Measurements from ENCODE around the gene ECI1.

ECI1 gene

GRCh38 chr16:2223942-2224486, 27.4 kb downstream of the ECI1 start:
- DNase-seq, result peak; percentile 46
- Mint-ChIP-seq H3K36me3 (ENCODE audit: low read depth) (peaks cover 5% of the 10 kb centered on the region), H3K27me3 (ENCODE audit: low read depth, poor library complexity) (peaks cover 2% of the 10 kb centered on the region), H3K9me3 (no peaks in the 10 kb centered on the region), H3K27ac (no peak overlapping the region), H3K4me1 (peaks cover 24% of the 10 kb centered on the region), H3K4me3 (peak overlapping the region; percentile 85)
- TF ChIP-seq CTCF (IDR thresholded peaks at IDR 0.05), result no peak

- TF ChIP-seq CTCF (IDR thresholded peaks at IDR 0.05), result no peak
- Mint-ChIP-seq H3K36me3 (ENCODE audit: low read depth) (peaks cover 5% of the 10 kb centered on the region), H3K4me3 (peak within 1 kb of the TSS; percentile 85), H3K27ac (no peak within 1 kb of the TSS), H3K4me1 (peaks cover 24% of the 10 kb centered on the region), H3K27me3 (ENCODE audit: low read depth, poor library complexity) (peaks cover 2% of the 10 kb centered on the region), H3K9me3 (no peaks in the 10 kb centered on the region)
- DNase-seq, result peak; percentile 100
These were observed 28.0 kb downstream of the ECI1 start, which contains the start of gene E4F1 for GRCh38 chr16:2223221-2223941. Gene E4F1 (plus strand): TSS chr16:2223591. CDS start chr16:2223614, 23 bp downstream.

DNA sequence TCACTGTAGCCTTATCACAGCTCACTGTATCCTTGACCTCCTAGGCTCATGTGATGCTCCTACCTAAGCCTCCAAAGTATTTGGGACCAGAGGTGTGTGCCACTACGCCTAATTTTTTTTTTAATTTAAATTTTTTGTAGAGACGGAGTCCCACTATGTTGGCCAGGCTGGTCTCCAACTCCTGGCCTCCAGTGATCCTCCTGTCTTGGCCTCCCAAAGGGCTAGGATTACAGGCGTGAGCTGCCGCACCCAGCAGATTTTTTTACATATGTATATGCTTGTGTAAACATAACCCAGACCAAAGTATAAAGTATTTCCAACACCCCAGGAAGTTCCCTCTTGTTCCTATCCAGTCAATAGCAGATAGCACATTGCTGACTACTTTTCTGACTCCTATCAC, 35.1 kb downstream of the ECI1 start:
- DNase-seq, result no peak
- Mint-ChIP-seq H3K36me3 (ENCODE audit: low read depth) (no peaks in the 10 kb centered on the region), H3K9me3 (no peaks in the 10 kb centered on the region), H3K27ac (no peak overlapping the region), H3K27me3 (ENCODE audit: low read depth, poor library complexity) (no peaks in the 10 kb centered on the region), H3K4me1 (peaks cover 27% of the 10 kb centered on the region), H3K4me3 (peak overlapping the region; percentile 88)
- no peak for TF ChIP-seq CTCF (IDR thresholded peaks at IDR 0.05)

- Mint-ChIP-seq H3K4me3 (peak within 1 kb of the TSS; percentile 88), H3K27ac (peak within 1 kb of the TSS; percentile 99), H3K27me3 (ENCODE audit: low read depth, poor library complexity) (no peaks in the 10 kb centered on the region), H3K9me3 (no peaks in the 10 kb centered on the region), H3K4me1 (peaks cover 36% of the 10 kb centered on the region), H3K36me3 (ENCODE audit: low read depth) (no peaks in the 10 kb centered on the region)
- no peak for TF ChIP-seq CTCF (IDR thresholded peaks at IDR 0.05)
- no peak for DNase-seq
These were observed 36.7 kb downstream of the ECI1 start, which contains the start of gene PGP for GRCh38 chr16:2214719-2214968. Gene PGP (minus strand): TSS chr16:2214840. CDS start chr16:2214777, 63 bp downstream.

DNA sequence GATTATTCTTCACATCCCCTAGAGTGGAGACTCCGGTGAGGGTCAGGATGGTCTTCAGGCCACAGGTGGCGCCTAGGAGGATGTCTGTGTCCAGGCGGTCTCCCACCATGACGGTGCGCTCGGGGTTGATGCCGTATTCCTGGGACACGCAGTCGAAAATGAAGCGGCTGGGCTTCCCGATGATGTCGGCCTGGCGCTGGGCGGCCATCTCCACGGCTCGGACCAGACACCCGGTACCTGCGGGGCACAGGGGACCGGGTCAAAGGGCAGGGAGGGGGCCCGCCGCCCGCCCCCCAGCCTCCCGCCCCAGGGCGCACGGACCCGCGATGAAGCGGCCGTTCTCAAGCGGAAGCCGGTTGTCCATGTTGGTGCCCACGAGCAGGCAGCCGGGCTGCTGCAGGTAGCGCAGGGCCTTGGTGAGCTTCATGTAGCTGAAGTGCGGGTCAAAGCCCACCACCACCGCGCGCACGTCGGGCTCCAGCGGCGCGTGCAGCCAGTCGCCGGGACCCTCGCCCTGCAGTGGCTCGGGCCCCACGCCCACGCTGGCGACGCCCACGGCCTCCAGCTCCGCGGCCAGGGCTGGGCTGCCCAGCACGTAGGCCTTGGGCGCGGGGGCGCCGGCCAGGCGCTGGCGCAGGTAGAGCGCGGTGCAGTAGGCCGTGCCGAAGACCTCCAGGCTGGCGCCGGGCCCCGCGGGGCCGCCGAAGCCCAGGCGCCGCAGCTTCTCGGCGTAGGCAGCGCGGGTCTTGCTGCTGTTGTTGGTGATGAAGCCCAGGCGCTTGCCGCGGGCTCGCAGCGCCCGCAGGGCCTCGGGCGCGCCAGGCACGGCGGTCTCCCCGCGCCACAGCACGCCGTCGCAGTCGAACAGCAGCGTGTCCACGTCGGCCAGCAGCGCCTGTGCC, 37.3 kb downstream of the ECI1 start:
- no peaks in the 10 kb centered on the region for H3K9me3 Mint-ChIP-seq
- H3K4me3 Mint-ChIP-seq, result peak overlapping the region; percentile 82
- H3K4me1 Mint-ChIP-seq, result peaks cover 36% of the 10 kb centered on the region
- H3K27ac Mint-ChIP-seq, result peak overlapping the region; percentile 90
- no peaks in the 10 kb centered on the region for H3K27me3 Mint-ChIP-seq (ENCODE audit: low read depth, poor library complexity)
- TF ChIP-seq CTCF (IDR thresholded peaks at IDR 0.05), result no peak
- no peaks in the 10 kb centered on the region for H3K36me3 Mint-ChIP-seq (ENCODE audit: low read depth)
- DNase-seq, result peak; percentile 33
